Activated CD4-positive, alpha-beta T cell treated with anti-CD3 and anti-CD28 coated beads, Interleukin-2, amount 50 U/mL, for 4 hours (primary cell): ENCODE data around the gene AUTS2.
"Not testable (repeated sequence)": the region's sequence is repeated elsewhere in the genome, so short reads cannot be mapped to it uniquely, and the experiment has no call there.

Experiments used
- DNase-seq, 2 experiments: peaks; one replicate each; pipeline ENCODE4 v3.0.0-alpha.2; 2020

AUTS2 gene

DNA sequence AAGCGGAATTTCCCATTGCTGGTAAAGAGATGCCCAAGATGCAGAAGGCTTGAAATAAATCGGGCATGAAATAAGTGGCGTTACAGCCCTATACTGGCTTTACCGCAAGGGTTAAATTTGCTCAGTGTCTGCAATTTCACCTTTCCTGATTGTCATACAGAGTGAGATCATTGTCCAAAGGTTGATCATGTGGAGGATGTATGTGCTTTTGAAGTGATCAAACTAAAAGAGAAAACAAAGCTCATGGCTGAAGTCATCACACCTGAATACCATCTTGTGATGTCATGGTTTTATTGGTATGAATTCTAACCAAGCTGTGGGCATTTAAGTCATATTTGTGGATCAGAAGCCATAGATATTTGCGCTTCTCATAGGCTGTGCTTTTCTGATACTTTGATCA lies 635.5 kb downstream of the AUTS2 start:
- DNase-seq = no peak

DNA sequence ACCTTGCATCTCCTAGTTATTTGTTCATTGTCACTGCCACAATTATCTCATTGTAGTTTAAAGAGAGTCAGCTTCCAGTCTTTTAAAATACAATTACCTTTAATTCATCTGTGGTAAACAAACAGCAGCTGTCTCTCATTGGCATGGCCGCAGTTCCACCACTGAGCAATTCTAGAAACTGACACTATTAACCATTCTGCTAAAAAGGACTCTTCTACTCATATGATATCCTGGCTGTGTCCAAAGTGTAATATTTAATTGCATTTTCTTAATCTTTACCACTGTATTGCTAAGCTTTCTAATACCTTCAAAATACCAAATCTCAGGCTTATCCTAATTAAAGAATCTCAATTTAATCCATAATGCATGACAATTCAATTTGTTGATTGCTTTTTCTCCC lies 639.0 kb downstream of the AUTS2 start:
- no peak for DNase-seq

DNA sequence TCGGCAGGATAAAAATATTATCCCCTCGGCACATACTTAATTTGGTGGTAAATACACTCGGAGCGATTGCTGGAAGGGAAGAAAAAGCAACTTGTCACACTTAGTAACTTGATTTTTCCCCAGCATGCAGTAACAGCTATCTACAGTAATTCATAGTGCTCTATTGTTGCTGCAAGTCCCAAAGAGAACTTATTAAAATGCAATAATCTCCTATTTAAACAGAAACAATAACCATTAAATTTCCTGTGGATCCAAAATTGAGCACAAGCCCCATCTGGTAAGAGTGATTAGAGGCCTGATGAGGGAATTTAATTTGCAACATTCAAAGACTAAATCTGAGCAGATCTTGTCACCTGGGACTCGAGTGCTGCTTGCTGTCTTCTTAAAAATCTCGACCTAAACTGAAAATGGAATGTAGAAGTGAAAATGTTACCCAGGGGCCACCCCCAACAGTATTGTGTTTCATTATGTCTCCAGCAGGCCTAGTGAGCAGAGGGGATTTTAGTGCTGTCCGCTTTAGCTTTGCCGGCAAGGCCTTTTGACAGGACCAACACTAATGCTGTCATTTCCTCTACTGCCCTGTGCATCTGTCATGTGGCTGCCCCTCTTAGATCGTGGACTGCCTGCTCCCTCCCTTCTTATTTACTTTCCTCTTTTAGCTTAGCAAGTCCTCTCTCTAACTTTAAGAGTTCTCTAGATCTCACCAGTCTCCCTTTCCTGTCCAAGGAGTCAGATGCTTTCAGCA lies 639.7 kb downstream of the AUTS2 start:
- DNase-seq = no peak

DNA sequence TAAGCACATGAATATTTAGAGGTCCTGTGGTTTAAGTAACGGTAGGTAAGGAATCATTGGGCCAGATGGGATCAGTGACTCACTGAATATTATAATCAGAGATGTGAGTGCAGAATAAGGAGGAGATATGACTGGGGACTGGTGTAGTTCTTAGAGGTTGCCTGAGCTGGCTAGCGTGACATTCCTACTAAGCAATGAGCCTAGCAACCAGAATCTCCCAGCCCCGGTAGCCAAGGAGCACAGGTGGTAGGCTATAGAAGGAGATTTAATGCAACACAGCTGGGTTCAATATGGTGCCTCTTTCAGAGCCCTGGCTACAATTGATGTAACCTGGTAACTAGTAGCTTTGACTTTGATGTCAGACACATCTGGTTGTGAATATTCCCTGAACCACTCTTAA lies 641.6 kb downstream of the AUTS2 start:
- DNase-seq = no peak

DNA sequence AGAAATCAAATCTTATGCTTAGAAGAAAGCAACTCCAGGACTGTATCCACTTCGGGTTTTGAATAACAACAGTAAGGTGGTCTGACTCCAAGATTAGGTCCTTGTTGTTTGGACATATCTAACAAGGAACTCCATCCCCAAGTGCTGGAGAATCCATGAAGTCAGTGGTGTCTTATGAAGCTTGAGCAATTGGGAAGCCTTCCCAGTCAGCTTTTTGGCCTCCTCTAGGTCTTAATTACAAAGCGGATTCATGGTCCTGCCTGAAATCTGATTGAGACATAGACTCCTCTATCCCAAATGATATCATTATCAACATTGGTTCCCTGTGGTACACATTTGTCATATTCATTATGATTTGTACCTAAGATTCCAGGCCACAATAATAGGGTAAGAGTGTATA lies 642.6 kb downstream of the AUTS2 start:
- no peak for DNase-seq

DNA sequence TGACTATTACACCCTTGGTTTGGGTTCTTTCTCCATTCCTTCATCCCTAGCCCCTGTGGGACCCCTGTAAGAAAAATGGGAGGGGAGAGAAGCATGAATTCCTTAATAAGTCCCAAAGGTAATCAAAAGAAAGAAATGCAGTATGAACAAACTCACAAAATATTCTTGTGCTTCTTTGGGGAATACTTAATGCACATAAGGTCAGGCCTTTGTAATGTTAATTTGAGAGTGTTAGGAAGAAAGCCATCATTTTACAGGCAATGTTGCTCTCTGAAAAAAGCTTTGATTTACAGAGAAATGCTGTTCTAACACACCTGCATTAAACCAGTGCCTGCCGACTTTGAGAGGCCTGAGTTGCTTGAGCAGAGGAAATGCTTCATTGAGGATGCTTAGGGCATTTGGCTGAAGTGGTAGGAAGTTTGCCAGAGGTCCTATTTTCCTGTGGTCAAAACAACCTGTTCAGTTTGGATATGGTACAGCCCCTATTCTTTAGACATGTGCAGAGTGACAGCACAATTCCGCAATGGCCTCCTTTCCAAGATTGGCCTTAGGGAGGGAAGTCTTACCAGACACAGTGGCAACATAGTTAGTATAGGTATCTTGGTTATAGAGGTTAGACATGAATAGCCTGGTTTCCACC lies 643.4 kb downstream of the AUTS2 start:
- no peak for DNase-seq

DNA sequence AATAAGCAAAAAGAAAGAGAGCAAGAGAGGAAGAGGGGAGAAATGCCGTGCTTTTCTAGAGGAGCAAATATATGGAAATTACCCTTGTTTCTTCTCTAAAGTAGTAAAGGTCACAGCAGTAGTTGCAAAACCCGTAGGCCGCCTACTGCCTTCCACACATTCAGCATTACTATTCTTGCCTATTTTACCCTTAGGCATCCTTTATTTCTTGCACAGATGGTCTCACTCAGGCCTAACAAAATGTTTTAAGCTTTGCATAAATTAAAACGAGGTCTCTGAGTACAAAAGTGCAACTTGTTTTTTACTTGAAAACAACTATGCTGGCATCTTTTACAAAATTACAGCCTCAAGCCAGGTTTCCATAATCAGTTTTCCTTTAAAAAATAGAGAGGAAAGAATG lies 644.6 kb downstream of the AUTS2 start:
- DNase-seq = no peak

DNA sequence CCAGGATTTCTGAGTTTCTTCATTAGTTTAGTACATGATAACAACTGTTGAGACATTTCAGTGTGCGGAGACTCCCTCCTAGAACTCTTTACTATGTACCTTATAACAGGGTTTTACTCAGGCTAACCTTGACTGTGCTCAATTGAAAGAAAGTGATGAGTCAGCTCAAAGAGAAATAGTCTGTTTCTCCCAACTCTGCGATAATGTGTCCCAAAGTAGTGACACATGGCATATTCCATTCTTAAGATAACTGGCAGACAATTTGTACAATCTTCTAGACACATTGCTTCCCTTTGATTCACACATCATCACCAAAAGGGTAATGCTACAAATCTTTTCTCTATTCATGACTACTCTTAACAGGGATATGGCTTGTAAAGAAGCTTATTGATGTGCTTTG lies 645.2 kb downstream of the AUTS2 start:
- DNase-seq = no peak

DNA sequence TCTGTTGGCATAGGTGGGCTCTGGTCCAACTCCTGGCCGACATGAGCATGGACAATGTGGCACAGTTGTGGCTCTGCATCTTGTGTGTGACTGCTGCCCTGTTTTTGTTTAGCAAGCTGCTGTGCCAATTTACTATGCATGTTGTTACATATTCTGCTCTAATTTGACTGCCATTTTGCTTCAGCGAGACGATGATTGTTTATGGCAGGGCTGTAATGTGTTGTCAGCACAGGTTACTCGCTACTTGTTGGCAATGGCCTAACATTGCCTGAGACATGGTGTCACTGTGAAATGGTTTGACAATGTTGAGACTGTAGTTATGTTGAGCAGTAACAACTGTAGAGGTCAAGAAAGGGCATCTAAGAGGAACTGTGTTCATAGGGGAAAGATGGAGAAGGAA lies 659.6 kb downstream of the AUTS2 start:
- no peak for DNase-seq

DNA sequence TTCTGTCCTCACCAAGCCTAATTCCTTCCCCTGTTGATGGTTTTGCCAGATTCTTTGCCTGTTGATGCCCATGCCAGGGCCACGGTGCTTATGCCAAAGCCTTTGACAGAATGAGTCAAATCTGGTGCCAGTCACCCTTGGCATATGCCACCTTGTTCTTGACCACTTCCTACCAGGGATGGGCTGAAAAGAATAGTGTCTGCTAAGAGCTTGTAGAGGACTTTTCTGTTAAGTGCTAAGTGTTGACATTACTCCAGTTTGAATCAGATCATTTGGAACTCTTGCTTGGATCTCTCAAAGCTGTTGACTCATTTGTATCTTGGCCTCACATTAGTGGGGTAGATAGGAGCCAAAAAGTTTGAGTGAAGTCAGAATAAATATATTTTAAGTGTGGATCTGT lies 661.2 kb downstream of the AUTS2 start:
- no peak for DNase-seq

DNA sequence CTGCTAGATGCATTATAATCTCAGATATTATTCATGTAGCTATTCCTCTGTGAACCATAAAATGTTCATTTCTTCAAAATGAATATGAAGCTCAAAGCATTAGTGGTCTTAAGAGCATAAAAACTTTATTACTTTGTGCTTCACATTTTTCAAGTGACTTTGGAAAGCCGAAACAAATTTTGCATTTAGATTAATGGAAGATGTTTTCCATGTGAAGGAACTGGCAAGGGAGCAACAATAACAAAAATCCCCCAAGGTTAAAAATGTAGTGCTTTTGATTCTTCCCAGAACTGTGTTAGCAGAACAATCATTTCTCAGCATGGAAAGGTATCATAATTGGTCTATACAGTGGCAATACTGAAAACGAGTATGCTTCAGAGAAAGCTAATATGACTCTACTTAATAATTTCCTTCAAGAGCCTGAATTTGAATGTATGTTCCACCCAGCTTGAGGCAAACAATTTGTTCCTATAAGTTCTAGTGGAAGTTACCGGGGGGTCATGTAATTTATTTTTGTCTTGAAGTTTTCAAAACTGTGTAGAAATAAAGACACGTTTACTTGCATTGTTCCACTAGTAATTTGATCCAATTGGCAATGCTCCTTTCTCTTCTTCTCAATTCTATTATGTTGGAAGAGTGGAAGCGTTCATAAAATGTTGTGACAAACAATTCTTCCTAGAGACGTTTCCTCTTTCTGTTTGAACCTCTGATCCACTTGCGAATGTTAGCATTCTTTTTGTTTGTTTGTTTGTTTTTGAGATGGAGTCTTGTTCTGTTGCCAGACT lies 665.4 kb downstream of the AUTS2 start:
- DNase-seq = no peak

DNA sequence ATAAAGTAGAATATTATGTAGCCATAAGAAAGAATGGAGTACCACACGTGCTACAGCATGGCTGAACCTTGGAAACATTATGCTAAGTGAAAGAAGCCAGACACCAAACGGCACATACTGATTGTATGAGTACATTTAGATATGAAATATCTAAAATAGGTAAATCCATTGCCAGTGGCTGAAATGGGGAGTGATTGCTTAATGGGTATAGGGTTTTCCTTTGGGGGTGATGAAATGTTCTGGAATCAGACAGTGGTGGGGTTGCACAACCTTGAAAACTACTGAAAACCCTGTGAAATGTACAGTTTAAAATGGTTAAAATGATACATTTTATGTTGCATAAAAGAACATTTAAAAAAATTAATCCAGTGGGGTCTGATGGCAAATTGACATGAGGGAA lies 667.9 kb downstream of the AUTS2 start:
- DNase-seq = no peak

DNA sequence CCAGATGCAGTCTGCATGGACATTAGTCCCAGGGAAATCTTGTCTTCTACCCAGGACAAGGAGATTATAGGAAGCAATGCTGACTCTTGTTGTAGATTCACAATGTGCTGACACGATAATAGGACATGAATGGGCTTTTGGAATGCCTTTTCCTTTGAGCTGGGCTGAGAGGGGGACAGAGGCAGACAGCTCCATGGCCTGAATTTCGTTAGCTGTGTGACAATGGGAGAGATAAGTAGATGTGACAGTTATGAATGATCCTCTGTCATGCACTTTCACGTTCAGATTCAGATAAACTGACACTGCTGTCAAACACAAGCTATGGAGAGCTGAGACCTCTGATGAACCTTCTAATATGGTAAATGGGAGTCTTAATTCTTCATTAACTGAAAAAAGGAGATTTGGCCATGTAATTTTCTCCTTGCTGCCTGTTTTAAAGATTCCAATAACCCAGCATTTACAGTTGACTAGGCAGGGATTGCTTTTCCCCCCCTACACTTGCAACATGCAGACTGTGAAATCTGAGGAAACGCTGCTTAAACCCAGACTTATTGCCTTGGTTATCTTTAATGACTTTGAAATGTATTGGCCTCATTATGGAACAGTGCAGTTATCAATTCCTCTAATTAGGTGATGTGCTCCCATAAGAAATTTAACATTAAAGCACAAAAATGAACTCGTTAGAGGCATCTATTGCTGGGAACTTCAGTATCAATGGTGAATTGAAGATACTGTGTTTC lies 669.3 kb downstream of the AUTS2 start:
- DNase-seq = no peak

DNA sequence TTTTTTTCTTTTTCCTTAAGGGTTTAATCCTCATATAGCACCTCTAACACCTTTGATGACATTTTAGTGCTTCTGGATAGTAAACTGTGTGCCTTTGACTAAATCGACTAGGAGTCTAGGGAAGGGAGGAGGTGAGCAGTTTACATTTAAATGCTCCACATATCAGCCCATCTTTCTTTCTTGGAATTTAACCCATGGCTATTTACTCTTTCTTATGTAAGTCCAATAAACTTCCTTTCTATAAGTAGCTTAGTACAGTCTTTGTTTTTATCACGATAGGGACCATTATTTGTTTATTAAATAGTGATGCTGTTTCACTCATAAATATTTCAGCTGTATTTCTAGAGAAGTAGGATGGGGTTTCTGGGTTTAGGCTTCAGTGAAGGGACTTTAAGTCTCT lies 669.9 kb downstream of the AUTS2 start:
- DNase-seq = no peak

DNA sequence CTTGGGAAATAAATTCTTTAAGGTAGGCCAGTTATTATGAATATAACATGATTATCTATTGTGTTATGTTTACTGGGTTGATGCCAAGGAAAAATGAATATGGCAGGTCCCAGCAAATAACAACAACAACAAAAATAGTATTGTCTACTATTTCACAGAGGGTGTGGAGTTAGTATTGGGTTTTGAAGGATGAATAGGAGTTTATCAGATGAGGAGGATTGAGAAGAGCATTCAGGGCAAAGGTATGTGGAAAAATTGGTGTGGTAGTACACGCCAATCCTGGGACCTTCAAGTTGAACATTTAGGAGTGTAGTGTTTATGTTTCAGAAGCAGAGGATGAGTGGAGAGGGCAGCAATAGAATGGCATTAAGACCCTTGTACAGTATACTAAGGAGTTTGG lies 671.9 kb downstream of the AUTS2 start:
- DNase-seq = no peak

DNA sequence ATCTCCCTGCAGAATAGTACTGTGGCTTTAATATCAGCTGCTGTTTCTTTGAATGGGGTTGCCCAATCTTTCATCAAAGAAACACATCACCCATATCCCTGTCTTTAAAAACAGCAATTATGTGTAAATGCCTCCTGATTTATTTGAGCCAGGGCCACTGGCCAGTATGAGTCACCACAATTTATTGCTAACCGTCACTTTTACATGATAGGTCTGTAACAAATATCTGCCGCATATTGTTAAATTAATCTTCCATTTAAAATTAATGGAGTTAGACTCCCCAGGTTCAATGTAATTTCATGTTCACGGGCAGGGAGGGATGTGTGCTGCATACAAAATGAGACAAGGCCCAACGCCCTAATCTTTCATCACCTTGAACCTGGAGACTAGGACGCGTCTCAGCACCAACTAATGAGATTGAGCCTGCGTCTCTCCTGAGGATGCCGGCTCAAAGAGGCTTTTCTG lies 673.4 kb downstream of the AUTS2 start:
- no peak for DNase-seq

DNA sequence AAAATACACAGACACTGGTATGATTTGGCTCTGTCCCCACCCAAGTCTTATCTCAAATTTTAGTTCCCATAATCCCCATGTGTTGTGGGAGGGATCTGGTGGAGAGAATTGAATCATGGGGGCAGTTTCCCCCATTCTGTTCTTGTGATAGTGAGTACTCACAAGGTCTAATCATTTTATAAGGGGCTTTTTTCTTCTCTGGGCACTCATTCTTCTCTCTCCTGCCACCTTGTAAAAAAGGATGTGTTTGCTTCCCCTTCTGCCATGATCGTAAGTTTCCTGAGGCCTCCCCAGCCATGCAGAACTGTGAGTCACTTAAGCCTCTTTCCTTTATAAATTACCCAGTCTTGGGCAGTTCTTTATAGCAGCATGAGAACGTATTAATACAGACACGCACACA lies 677.3 kb downstream of the AUTS2 start:
- DNase-seq = not testable (repeated sequence)

DNA sequence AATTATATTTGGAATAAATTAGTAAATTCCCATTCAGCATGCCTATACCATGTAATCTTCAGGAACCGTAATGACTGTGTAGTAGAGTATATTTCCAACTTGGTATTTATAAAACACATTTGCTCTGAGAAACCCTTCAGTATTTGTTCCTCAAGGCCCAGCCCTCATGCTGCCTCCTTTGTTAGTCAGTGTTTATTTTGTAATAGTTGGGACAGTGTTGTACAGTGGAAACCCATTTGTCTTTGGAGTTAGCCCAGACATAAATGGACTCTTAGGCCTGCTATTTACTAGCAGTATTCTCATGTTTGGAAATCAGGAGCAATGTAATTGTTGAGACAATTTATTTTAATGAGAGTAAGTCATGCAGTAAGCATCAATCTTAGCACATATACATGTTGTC lies 686.9 kb downstream of the AUTS2 start:
- DNase-seq = no peak

DNA sequence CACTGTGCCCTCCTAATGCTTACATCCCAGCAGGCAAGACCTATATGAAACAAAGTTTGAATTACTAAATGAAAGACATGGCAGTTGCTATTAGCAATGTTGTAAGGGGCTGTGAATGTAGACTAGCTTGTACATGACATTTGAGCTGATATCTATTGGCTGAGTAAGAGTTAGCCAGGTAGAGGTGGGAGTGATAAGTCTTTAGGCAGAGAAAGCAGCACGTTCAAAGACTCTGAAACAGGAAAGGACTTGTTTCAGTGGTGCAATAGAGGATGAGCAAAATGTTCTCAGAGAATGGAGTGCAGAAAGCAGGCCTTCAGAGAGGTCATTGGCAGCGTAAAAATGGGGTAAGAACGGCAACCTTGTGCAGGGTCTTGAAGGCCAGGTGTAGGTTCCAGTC lies 687.6 kb downstream of the AUTS2 start:
- DNase-seq = no peak

DNA sequence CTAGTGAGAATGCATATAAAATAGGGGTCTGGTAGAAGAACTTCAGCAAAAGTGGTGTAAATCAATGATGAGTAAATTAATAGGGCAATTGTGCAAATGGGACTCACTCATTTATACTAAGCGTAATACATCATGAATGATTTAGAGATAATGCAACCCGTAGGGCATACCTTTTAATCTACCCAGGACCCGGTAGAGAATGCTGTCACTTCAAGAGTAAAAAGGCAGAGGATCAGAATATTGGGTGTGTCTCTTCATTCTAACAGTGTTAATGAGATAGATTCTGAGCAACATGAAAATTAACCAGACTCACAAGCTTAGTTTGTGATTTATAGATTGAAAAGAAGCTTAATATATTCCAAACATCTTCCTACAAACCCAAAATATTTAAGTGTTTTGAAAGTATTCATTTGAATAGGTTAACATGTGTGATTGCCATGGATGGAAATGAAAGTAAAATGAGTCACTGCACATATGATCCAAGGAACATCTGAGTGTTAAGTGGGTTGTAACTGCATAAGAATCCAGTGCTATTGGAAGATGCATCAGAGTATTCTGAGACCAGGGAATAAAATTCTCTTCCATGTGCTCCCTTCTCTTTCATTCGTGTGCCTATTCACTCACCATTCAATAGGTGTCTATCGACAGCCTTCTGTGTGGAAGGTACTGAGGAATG lies 690.6 kb downstream of the AUTS2 start:
- no peak for DNase-seq

DNA sequence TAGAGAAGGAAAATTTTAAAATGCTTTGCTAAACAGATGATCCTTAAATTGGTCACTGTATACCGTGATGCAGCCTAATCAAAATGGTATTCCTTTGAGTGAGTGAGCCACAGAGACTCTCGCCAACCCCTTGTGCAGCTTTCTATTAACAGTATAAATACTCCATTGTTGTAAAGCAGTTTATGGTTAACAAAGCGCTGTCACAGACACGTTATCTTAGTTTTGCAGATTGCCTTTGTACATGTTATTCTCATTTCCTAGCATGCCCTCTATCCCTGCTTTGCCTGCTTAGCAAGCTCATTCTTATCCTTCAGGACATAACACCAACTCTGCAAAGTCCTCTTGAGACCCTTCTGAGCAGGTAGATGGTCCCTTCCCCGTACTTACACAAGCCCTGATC lies 694.4 kb downstream of the AUTS2 start:
- DNase-seq = no peak

DNA sequence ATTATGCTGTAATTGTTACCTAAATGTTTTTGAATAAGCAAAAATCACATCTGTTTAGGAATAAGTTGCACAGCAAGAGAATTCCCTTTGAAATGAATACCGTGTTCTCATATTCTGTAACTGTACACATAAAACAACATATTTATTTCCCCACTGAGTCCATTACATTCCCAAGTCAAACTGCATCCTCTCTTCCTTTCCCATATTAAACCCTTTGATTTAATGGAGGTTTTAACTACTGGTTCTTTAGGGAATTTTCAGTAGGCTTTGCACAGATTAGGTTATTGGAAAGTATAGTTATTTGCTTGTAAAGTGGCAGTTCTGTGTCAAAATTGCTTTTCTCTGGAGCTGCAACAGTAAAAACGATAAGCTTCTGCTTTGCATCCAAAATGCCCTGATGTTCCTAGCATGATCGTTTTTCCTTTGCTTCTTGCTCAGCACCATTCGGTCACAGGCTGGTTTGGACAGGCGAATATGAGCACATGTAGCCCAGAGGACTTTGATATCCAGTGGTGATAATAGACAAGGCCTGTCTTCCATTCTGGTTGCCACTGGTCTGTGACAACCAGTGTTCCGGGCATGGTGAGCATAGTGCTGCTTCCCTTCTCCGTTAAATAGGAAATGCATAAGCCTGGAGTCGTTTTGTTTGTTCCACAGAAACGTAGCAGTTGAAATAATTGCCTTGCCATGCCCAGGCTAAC lies 696.1 kb downstream of the AUTS2 start:
- DNase-seq = no peak
